GM12878 (cell line): ENCODE results near the gene CDK2. TPM values are rescaled to one million over a fixed set of nuclear protein-coding genes. Genes with fewer than 3 reads are reported as not detected.

Experiments
- BACH1 ChIP-seq: fragments of 450-650 bp; IDR thresholded peaks from 2 replicates; pipeline ENCODE4 v1.6.1; 2017; ENCODE audit warnings: mild to moderate bottlenecking, borderline replicate concordance
- CBFB ChIP-seq: IDR thresholded peaks from 2 replicates; pipeline ENCODE4 v1.6.1; 2016; ENCODE audit warnings: antibody characterized with exemption, low read depth
- CEBPB ChIP-seq, 2 experiments: fragments of 150-350 bp in 1 of 2; IDR thresholded peaks; 2 replicates each; pipeline ENCODE4 v1.6.1; 2012 to 2014; ENCODE audit warnings: low read depth in 2 of 2, low read length in 2 of 2, borderline replicate concordance in 1 of 2, inconsistent platforms in 1 of 2
- CHD1 ChIP-seq: IDR thresholded peaks from 2 replicates; pipeline ENCODE4 v1.6.1; 2012; ENCODE audit warnings: low read depth, low read length, improper control_type of control experiment
- CHD4 ChIP-seq: fragments of 200-600 bp; sonication (generic); IDR thresholded peaks from 2 replicates; pipeline ENCODE4 v1.6.1; 2016; ENCODE audit warnings: mild to moderate bottlenecking
- DPF2 ChIP-seq: fragments of 450-650 bp; IDR thresholded peaks from 2 replicates; pipeline ENCODE4 v1.6.1; 2017; ENCODE audit warnings: mild to moderate bottlenecking
- EZH2 ChIP-seq: IDR thresholded peaks from 2 replicates; pipeline ENCODE4 v1.6.1; 2012; ENCODE audit warnings: low read depth, mild to moderate bottlenecking, control low read depth, inconsistent platforms, low read length, borderline replicate concordance; ENCODE audit not compliant: control insufficient read depth
- FOS ChIP-seq: IDR thresholded peaks from 3 replicates; pipeline ENCODE4 v1.6.1; 2011; ENCODE audit warnings: borderline replicate concordance; ENCODE audit not compliant: insufficient read length; ENCODE audit errors: extremely low read depth
- GATAD2B ChIP-seq: fragments of 450-650 bp; conservative IDR thresholded peaks from 2 replicates; pipeline ENCODE4 v1.6.1; 2017; ENCODE audit warnings: low read depth, mild to moderate bottlenecking, moderate library complexity
- HDAC2 ChIP-seq: fragments of 200-600 bp; sonication (generic); IDR thresholded peaks from 2 replicates; pipeline ENCODE4 v1.6.1; 2017
- HDGF ChIP-seq: fragments of 450-650 bp; IDR thresholded peaks from 2 replicates; pipeline ENCODE4 v1.6.1; 2016; ENCODE audit warnings: antibody characterized with exemption
- IKZF2 ChIP-seq, 2 experiments: fragments of 450-650 bp; IDR thresholded peaks; 2 replicates each; pipeline ENCODE4 v1.6.1; 2017; ENCODE audit warnings: mild to moderate bottlenecking in 2 of 2, moderate library complexity in 2 of 2
- JUNB ChIP-seq: IDR thresholded peaks from 2 replicates; pipeline ENCODE4 v1.6.1; 2016; ENCODE audit warnings: antibody characterized with exemption, mild to moderate bottlenecking
- MTA3 ChIP-seq: IDR thresholded peaks from 2 replicates; pipeline ENCODE4 v1.6.1; 2012; ENCODE audit warnings: low read length, inconsistent platforms, borderline replicate concordance
- MXI1 ChIP-seq: fragments of 150-350 bp; IDR thresholded peaks from 2 replicates; pipeline ENCODE4 v1.6.1; 2011; ENCODE audit warnings: low read depth, mild to moderate bottlenecking, inconsistent platforms, low read length, improper control_type of control experiment
- NR2C1 ChIP-seq: fragments of 450-650 bp; IDR thresholded peaks from 2 replicates; pipeline ENCODE4 v1.6.1; 2017; ENCODE audit warnings: antibody characterized with exemption, mild to moderate bottlenecking, moderate library complexity
- NR2F1 ChIP-seq: fragments of 450-650 bp; conservative IDR thresholded peaks from 2 replicates; pipeline ENCODE4 v1.6.1; 2017; ENCODE audit warnings: mild to moderate bottlenecking
- PML ChIP-seq: IDR thresholded peaks from 2 replicates; pipeline ENCODE4 v1.6.1; 2012; ENCODE audit warnings: low read length, inconsistent platforms
- RELA ChIP-seq: fragments of 450-650 bp; IDR thresholded peaks from 2 replicates; pipeline ENCODE4 v1.8.0; 2014; ENCODE audit warnings: borderline replicate concordance; ENCODE audit not compliant: partially characterized antibody
- RUNX3 ChIP-seq: IDR thresholded peaks from 2 replicates; pipeline ENCODE4 v1.6.1; 2012; ENCODE audit warnings: low read length, inconsistent platforms
- SREBF2 ChIP-seq: IDR thresholded peaks from 2 replicates; pipeline ENCODE4 v1.6.1; 2012; ENCODE audit warnings: mild to moderate bottlenecking, low read length
- SUZ12 ChIP-seq: fragments of 200-600 bp; sonication (generic); IDR thresholded peaks from one replicate; pipeline ENCODE4 v1.6.1; 2018; ENCODE audit warnings: antibody characterized with exemption, mild to moderate bottlenecking; ENCODE audit not compliant: unreplicated experiment
- TAF1 ChIP-seq: IDR thresholded peaks from 2 replicates; pipeline ENCODE4 v1.6.1; 2011; ENCODE audit warnings: mild to moderate bottlenecking, low read depth, low read length, borderline replicate concordance
- TCF7 ChIP-seq: IDR thresholded peaks from 2 replicates; pipeline ENCODE4 v1.6.1; 2014; ENCODE audit warnings: antibody characterized with exemption, borderline replicate concordance
- ZNF384 ChIP-seq: IDR thresholded peaks from 2 replicates; pipeline ENCODE4 v1.6.1; 2012; ENCODE audit warnings: low read depth, mild to moderate bottlenecking, low read length, improper control_type of control experiment, borderline replicate concordance
- polyA plus RNA-seq, 11 experiments: library from polyadenylated mRNA; depleted of rRNA in 4 of 11; unstranded in 6 of 11; stranded (reverse) in 5 of 11; fragments of >200 nt; fragmentation: Nextera tagmentation in 4 of 11; fragmentation: Illumina TruSeq in 1 of 11; extraction: Ambion mirVana in 4 of 11; extraction: Trizol in 1 of 11; gene quantifications; 1 replicate in 1 of 11; 2 replicates in 10 of 11; pipeline versions ENCODE4 v1.2.1 to v1.2.3, GENCODE V29; 2011 to 2016; ENCODE audit warnings: inconsistent platforms in 2 of 11, missing spikeins in 2 of 11, low read depth in 1 of 11
- total RNA-seq, 4 experiments: library from RNA; depleted of rRNA in 3 of 4; stranded (reverse); fragments of >200 nt in 3 of 4; fragmentation: Illumina TruSeq in 1 of 4; extraction: Trizol in 1 of 4; gene quantifications; 2 replicates each; pipeline versions ENCODE4 v1.2.1 to v1.2.3, GENCODE V29; 2013 to 2021
- TF ChIP-seq, protein P1 (sequence below): IDR thresholded peaks from 2 replicates; pipeline ENCODE4 v1.6.1; 2011; ENCODE audit warnings: borderline replicate concordance, low read depth, mild to moderate bottlenecking, moderate library complexity, low read length; ENCODE audit not compliant: insufficient read depth, poor library complexity, severe bottlenecking
- TF ChIP-seq, protein P2 (sequence below): fragments of 450-650 bp; formaldehyde crosslinking; IDR thresholded peaks from 2 replicates; pipeline ENCODE4 v1.4.0; 2022; ENCODE audit warnings: mild to moderate bottlenecking, moderate library complexity
- TF ChIP-seq, protein P3 (sequence below): fragments of 450-650 bp; IDR thresholded peaks from 2 replicates; pipeline ENCODE4 v1.6.1; 2017; ENCODE audit warnings: low read depth, mild to moderate bottlenecking, moderate library complexity

The CDK2 gene
- total and polyA plus RNA-seq, 10 of the 15 experiments (the other 5 are each of a cell fraction or from before 2014, with no cell fraction given) = 13.1 to 138 (median 82.2) TPM

DNA sequence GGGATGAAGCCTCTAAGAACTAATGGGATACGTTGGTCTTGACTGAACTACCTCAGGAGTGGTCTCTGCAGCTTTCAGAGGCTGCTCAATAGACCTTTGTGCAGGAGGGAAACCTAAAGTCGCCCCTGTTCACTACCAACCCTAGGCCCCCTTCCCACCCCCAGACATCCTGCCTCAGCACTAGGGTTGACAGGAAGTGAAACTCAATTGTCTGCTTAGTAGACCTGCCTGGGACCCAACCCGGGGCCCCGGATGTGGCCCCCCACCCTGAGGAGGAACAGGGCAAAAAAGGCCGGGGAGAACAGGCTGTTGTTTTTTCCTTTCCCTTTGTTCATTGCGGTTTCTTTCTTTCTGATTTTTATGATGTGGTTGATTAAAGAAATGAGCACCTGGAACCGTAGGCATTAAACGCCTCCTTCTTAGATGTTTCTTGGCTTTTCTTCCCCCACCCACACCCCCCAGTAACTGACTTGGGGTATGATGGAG, 37.3 kb upstream of the CDK2 start (continued):
- TF ChIP-seq, protein P1, sequence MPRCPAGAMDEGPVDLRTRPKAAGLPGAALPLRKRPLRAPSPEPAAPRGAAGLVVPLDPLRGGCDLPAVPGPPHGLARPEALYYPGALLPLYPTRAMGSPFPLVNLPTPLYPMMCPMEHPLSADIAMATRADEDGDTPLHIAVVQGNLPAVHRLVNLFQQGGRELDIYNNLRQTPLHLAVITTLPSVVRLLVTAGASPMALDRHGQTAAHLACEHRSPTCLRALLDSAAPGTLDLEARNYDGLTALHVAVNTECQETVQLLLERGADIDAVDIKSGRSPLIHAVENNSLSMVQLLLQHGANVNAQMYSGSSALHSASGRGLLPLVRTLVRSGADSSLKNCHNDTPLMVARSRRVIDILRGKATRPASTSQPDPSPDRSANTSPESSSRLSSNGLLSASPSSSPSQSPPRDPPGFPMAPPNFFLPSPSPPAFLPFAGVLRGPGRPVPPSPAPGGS = peak; percentile 70
- peak; percentile 85 for TF ChIP-seq TCF7
- no peak for TF ChIP-seq SREBF2
- TF ChIP-seq HDAC2 = no peak
- no peak for TF ChIP-seq CEBPB (IDR thresholded peaks at IDR 0.05; ENCODE audit: borderline replicate concordance in 1 of 2, low read depth in 2 of 2, low read length in 2 of 2)
- TF ChIP-seq HDGF = no peak
- TF ChIP-seq DPF2 = peak; percentile 81
- TF ChIP-seq, protein P2, sequence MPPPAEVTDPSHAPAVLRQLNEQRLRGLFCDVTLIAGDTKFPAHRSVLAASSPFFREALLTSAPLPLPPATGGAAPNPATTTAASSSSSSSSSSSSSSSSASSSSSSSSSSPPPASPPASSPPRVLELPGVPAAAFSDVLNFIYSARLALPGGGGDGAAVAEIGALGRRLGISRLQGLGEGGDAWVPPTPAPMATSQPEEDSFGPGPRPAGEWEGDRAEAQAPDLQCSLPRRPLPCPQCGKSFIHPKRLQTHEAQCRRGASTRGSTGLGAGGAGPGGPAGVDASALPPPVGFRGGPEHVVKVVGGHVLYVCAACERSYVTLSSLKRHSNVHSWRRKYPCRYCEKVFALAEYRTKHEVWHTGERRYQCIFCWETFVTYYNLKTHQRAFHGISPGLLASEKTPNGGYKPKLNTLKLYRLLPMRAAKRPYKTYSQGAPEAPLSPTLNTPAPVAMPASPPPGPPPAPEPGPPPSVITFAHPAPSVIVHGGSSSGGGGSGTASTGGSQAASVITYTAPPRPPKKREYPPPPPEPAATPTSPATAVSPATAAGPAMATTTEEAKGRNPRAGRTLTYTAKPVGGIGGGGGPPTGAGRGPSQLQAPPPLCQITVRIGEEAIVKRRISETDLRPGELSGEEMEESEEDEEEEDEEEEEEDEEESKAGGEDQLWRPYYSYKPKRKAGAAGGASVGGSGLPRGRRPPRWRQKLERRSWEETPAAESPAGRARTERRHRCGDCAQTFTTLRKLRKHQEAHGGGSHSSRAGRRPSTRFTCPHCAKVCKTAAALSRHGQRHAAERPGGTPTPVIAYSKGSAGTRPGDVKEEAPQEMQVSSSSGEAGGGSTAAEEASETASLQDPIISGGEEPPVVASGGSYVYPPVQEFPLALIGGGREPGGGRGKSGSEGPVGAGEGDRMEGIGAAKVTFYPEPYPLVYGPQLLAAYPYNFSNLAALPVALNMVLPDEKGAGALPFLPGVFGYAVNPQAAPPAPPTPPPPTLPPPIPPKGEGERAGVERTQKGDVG (CRISPR knock-in tag) = no peak
- no peak for TF ChIP-seq CHD1
- peak; percentile 90; the same call in 1 of the 2 replicates for TF ChIP-seq MTA3
- TF ChIP-seq JUNB = no peak
- peak; percentile 82 to 87; a peak in 3 of 4 replicates for TF ChIP-seq IKZF2 (IDR thresholded peaks at IDR 0.05)
- no peak for TF ChIP-seq MXI1
- no peak for TF ChIP-seq EZH2
- no peak for TF ChIP-seq RELA
- no peak; the same call in 1 of the 2 replicates for TF ChIP-seq ZNF384
- TF ChIP-seq CHD4 = no peak
- peak; percentile 61 for TF ChIP-seq GATAD2B
- 0 out of 2 replicates have a peak, but pooled peaks have one; percentile 45 for TF ChIP-seq NR2F1
- TF ChIP-seq RUNX3 = peak; percentile 98
- peak; percentile 49; the same call in 1 of the 2 replicates for TF ChIP-seq NR2C1
- peak; percentile 39; the same call in 1 of the 2 replicates for TF ChIP-seq BACH1
- peak; percentile 93 for TF ChIP-seq TAF1
- TF ChIP-seq FOS = no peak
- TF ChIP-seq CBFB = no peak; the same call in 1 of the 2 replicates
- peak; percentile 91 for TF ChIP-seq PML
- TF ChIP-seq SUZ12 = no peak
- TF ChIP-seq, protein P3, sequence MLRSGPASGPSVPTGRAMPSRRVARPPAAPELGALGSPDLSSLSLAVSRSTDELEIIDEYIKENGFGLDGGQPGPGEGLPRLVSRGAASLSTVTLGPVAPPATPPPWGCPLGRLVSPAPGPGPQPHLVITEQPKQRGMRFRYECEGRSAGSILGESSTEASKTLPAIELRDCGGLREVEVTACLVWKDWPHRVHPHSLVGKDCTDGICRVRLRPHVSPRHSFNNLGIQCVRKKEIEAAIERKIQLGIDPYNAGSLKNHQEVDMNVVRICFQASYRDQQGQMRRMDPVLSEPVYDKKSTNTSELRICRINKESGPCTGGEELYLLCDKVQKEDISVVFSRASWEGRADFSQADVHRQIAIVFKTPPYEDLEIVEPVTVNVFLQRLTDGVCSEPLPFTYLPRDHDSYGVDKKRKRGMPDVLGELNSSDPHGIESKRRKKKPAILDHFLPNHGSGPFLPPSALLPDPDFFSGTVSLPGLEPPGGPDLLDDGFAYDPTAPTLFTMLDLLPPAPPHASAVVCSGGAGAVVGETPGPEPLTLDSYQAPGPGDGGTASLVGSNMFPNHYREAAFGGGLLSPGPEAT = peak; percentile 61; the same call in 1 of the 2 replicates
